Right atrium auricular region (tissue), 2 donors: Measurements from ENCODE around the gene RNASEL. TPM values are rescaled to one million over a fixed set of nuclear protein-coding genes. Genes with fewer than 3 reads are reported as not detected.

Experiments
- DNase-seq: peaks from one replicate; pipeline ENCODE4 v3.0.0-alpha.2; 2019; ENCODE audit warnings: low spot score
- H3K27ac ChIP-seq, 2 donors: fragments of 200-600 bp; sonication (generic); 1 replicate in 1 of 2; 2 replicates in 1 of 2; pipeline ENCODE4 v1.5.1; 2016 to 2019
- H3K27me3 ChIP-seq, 2 donors: fragments of 200-600 bp; sonication (generic); one replicate each; pipeline versions ENCODE4 v1.5.1 to v1.6.0; 2017 to 2019
- H3K36me3 ChIP-seq: fragments of 200-600 bp; sonication (generic); one replicate; pipeline ENCODE4 v1.5.1; 2016
- H3K4me1 ChIP-seq, 2 donors: fragments of 200-600 bp; sonication (generic); one replicate each; pipeline versions ENCODE4 v1.5.1 to v1.6.0; 2017 to 2019
- H3K4me3 ChIP-seq, 2 donors: fragments of 200-600 bp; sonication (generic); 1 replicate in 1 of 2; 2 replicates in 1 of 2; pipeline ENCODE4 v1.5.1; 2017 to 2019; ENCODE audit warnings: mild to moderate bottlenecking in 1 of 2, moderate library complexity in 1 of 2
- H3K9me3 ChIP-seq, 2 donors: fragments of 200-600 bp; sonication (generic); one replicate each; pipeline ENCODE4 v1.5.1; 2019
- total RNA-seq, 2 donors: library from RNA; depleted of rRNA; stranded (reverse); fragments of >200 nt; gene quantifications; one replicate each; pipeline ENCODE4 v1.1.0, GENCODE V29; 2016
- TF ChIP-seq, protein P1 (sequence below), 2 donors: fragments of 200-600 bp; sonication (generic); IDR thresholded peaks; one replicate each; pipeline ENCODE4 v1.5.1; 2019; ENCODE audit warnings: antibody characterized with exemption in 2 of 2

RNASEL gene
- total RNA-seq, 2 donors from 2014 or later, result 2.0 to 4.5 TPM

DNA sequence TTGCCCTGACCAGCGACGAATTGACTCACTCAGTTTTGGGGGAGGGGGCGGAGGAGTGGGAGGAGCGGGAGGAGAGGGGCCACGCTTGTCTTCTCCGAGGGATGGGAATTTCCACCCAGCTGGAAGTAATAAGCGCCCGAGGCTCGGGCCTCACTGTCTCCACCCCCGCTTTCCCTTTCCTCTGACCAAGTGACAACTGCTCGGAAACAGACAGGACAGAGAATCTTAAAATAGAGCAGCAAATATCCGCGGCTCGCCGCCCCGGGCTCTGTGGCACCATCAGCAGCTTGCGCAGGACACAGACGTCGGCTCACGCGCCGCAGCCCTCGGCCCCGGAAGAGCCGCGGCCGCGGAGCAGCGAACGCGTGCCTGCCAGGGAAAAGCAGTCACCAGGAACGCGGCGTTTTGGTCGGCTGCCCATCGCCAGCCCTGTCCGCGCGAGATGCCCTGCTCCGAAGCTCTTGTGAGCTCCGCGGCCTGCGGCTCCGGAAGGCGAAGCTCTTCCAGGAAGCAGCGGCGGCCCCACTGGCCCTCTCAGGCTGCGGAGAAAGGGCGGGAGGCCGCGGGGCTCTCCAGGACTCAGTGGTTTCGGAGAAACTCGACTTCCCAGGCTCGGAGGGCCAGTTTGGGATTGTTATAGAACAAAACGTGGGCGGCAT is 25.9 kb upstream of the RNASEL start:
- no peaks in the 10 kb centered on the region for H3K9me3 ChIP-seq
- no peaks in the 10 kb centered on the region for H3K36me3 ChIP-seq
- TF ChIP-seq, protein P1, sequence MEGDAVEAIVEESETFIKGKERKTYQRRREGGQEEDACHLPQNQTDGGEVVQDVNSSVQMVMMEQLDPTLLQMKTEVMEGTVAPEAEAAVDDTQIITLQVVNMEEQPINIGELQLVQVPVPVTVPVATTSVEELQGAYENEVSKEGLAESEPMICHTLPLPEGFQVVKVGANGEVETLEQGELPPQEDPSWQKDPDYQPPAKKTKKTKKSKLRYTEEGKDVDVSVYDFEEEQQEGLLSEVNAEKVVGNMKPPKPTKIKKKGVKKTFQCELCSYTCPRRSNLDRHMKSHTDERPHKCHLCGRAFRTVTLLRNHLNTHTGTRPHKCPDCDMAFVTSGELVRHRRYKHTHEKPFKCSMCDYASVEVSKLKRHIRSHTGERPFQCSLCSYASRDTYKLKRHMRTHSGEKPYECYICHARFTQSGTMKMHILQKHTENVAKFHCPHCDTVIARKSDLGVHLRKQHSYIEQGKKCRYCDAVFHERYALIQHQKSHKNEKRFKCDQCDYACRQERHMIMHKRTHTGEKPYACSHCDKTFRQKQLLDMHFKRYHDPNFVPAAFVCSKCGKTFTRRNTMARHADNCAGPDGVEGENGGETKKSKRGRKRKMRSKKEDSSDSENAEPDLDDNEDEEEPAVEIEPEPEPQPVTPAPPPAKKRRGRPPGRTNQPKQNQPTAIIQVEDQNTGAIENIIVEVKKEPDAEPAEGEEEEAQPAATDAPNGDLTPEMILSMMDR (IDR thresholded peaks at IDR 0.05), result no peak
- H3K27me3 ChIP-seq, result no peaks in the 10 kb centered on the region
- H3K4me3 ChIP-seq, result peak overlapping the region; percentile 28 to 54
- H3K4me1 ChIP-seq, result peaks cover 0 to 42% of the 10 kb centered on the region in 2 donors
- DNase-seq, result peak; percentile 91
- peak overlapping the region; percentile 94 to 98 for H3K27ac ChIP-seq

DNA sequence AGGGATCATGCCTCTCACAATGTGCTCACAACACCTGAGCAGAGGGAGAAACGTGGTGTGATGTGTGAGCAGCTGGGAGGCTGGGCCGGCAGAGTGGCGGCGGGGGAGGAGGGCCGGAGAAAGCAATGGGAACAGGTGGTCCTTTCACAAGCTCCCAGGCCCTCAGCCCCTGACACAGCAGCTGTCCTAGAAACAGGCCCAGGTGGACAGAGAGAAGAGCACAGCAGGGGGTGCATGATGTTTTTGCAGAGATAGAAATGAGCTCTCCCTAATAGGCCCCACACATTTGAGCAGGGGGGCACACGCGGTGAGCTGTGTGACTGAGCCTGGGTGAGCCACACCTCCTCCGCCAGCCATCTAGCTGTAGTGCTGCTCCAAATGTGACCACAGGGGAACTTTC is 22.7 kb upstream of the RNASEL start:
- Histone ChIP-seq H3K27me3 (no peaks in the 10 kb centered on the region), H3K9me3 (no peaks in the 10 kb centered on the region), H3K4me3 (no peak overlapping the region), H3K4me1 (peaks cover 0 to 29% of the 10 kb centered on the region in 2 donors), H3K36me3 (no peaks in the 10 kb centered on the region), H3K27ac (no peak overlapping the region)
- DNase-seq, result no peak
- TF ChIP-seq, protein P1 (IDR thresholded peaks at IDR 0.05), result no peak

DNA sequence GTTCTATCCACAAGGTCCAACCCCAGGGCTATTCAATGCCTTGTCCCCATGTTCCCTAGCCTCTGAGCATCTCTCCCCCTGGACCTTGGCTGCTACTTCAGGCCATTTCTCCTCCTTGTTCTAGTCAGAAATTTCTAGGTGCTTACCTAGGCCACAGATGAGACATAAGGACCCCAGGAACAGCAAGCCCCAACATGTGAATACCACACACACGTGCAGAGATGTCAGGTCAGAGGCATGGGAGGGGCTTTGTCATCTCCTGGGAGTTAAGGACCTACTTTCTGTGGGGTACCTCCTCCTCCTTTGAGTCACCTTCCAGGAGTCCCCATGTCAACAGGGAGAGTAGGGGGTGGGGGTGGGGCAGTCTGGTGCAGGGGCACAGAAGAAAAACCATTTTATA is 22.3 kb upstream of the RNASEL start:
- no peaks in the 10 kb centered on the region for H3K9me3 ChIP-seq
- no peak for DNase-seq
- H3K27me3 ChIP-seq, result no peaks in the 10 kb centered on the region
- H3K27ac ChIP-seq, result no peak overlapping the region
- peaks cover 0 to 24% of the 10 kb centered on the region in 2 donors for H3K4me1 ChIP-seq
- no peaks in the 10 kb centered on the region for H3K36me3 ChIP-seq
- TF ChIP-seq, protein P1 (IDR thresholded peaks at IDR 0.05), result no peak
- no peak overlapping the region for H3K4me3 ChIP-seq

DNA sequence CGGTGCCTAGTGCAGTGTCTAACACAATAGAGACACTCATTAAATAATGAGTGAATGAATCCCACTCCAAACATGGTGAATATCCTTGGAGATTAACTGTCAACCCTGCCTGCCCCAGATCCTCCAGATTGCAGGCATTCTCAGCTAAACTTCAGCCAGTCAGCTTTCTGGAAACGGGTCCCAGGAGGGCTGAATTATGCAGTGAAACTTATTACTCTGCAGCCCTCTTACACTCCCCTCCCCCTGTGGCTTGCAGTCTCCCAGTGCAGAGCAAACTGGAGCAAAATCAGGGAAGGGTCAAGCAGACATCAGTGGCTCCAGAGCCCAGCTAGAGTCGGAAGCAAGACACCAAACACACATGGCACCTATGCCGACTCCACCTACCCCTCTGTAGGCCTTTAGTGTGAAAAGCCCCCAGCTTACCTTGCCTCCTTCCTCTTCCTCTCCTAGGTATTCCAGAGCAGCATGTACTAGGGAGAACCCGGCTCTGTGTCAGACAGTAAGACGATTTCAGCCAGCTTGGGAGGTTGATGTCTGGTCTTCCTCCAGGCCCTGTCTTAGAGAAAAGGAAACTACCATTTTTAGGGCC is 21.6 kb upstream of the RNASEL start:
- no peaks in the 10 kb centered on the region for H3K27me3 ChIP-seq
- no peak for DNase-seq
- H3K4me1 ChIP-seq, result peaks cover 0 to 18% of the 10 kb centered on the region in 2 donors
- H3K9me3 ChIP-seq, result no peaks in the 10 kb centered on the region
- H3K27ac ChIP-seq, result no peak overlapping the region
- no peaks in the 10 kb centered on the region for H3K36me3 ChIP-seq
- TF ChIP-seq, protein P1 (IDR thresholded peaks at IDR 0.05), result no peak
- no peak overlapping the region for H3K4me3 ChIP-seq

DNA sequence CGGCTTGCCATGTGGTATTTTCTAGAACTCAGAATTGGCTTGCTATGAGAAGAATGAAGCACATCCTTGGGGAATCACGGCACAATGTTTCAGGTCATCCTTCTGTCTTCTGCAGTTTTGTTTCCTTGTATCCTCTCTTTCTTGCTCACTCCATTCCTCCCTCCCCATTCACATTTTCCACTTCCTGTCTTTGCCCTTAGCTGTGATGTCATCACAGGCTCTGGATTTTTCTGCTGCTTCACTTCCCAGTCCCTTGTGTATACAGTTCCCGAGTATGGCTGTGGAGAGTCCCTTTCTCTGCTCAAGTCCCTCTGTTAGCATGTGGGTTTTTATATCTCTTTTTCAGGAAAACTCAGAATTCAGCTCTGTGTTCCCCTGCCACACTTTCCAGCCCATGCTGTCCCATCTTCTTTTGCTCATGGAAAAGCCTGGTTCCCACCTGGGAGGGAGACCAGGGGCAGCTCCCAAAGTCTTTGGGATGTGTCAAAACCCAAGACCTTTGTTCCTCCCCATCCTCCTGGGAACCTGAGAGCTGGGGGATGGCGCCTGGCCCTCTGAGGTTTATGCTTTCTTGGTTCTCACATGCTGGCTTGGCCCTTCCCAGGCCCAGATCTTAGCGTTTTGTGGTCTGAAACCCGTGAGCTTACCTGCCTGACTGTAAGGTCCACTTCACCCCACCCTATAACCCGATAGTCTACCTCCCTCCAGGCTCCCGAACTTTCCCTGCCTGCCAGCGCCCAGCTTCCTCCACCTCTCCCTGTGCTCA is 20.0 kb upstream of the RNASEL start:
- TF ChIP-seq, protein P1 (IDR thresholded peaks at IDR 0.05), result no peak
- no peak for DNase-seq
- no peak overlapping the region for H3K27ac ChIP-seq
- no peaks in the 10 kb centered on the region for H3K9me3 ChIP-seq
- no peak overlapping the region for H3K4me3 ChIP-seq
- H3K27me3 ChIP-seq, result no peaks in the 10 kb centered on the region
- peaks cover 0 to 11% of the 10 kb centered on the region in 2 donors for H3K4me1 ChIP-seq
- no peaks in the 10 kb centered on the region for H3K36me3 ChIP-seq
